K562 (cell line): Measurements from ENCODE around the gene NELL1.

Experiments
- CEBPB ChIP-seq: fragments of 450-650 bp; IDR thresholded peaks from 2 replicates; pipeline ENCODE4 v1.6.1; 2016; ENCODE audit warnings: missing genetic modification characterization, missing compliant biosample characterization
- E2F4 ChIP-seq: sonication (generic); formaldehyde crosslinking; IDR thresholded peaks from 2 replicates; pipeline ENCODE4 v1.8.0; 2022; ENCODE audit warnings: mild to moderate bottlenecking, low read depth, missing genetic modification reagents
- HDAC2 ChIP-seq: fragments of 450-650 bp; IDR thresholded peaks from 2 replicates; pipeline ENCODE4 v1.6.1; 2016; ENCODE audit warnings: mild to moderate bottlenecking
- KDM5B ChIP-seq: fragments of 200-600 bp; sonication (generic); IDR thresholded peaks from 2 replicates; pipeline ENCODE4 v1.6.1; 2012; ENCODE audit warnings: low read depth, mild to moderate bottlenecking, moderate library complexity, low read length, control low read depth, inconsistent platforms; ENCODE audit not compliant: insufficient replicate concordance
- SFPQ ChIP-seq: fragments of 200-400 bp; formaldehyde crosslinking; IDR thresholded peaks from 2 replicates; pipeline ENCODE4 v1.6.1; 2017; ENCODE audit warnings: mild to moderate bottlenecking, low read depth, low read length, moderate library complexity
- SMC3 ChIP-seq: conservative IDR thresholded peaks from 2 replicates; pipeline ENCODE4 v1.6.1; 2011; ENCODE audit warnings: low read depth, low read length, improper control_type of control experiment; ENCODE audit not compliant: insufficient read depth
- U2AF1 ChIP-seq: fragments of 200-400 bp; formaldehyde crosslinking; optimal IDR thresholded peaks from 2 replicates; pipeline ENCODE3; 2017; ENCODE audit warnings: mild to moderate bottlenecking, low read depth, low read length, moderate library complexity
- ZNF384 ChIP-seq: IDR thresholded peaks from 2 replicates; pipeline ENCODE4 v1.6.1; 2012; ENCODE audit warnings: low read depth, low read length, improper control_type of control experiment
- ZNF57 ChIP-seq: fragments of 450-650 bp; formaldehyde crosslinking; IDR thresholded peaks from 2 replicates; pipeline ENCODE4 v1.4.0; 2020; ENCODE audit warnings: mild to moderate bottlenecking, moderate library complexity
- TF ChIP-seq, protein P1 (sequence below), 3 experiments: IDR thresholded peaks in 2 of 3; conservative IDR thresholded peaks in 1 of 3; 2 replicates each; pipeline ENCODE4 v1.5.1; 2011 to 2012; ENCODE audit warnings: low read length in 3 of 3, mild to moderate bottlenecking in 3 of 3, control low read depth in 2 of 3, improper control_type of control experiment in 1 of 3, inconsistent platforms in 1 of 3, low read depth in 1 of 3, mixed read lengths in 1 of 3, moderate library complexity in 1 of 3; ENCODE audit not compliant: insufficient read depth in 2 of 3

GRCh38 chr11:20654038-20654437 lies 15.3 kb upstream of the NELL1 start:
- TF ChIP-seq E2F4 (no peak), U2AF1 (no peak), CEBPB (tag) (no peak), ZNF384 (no peak), SMC3 (no peak), SFPQ (no peak), ZNF57 (CRISPR knock-in tag) (no peak), KDM5B (no peak), HDAC2 (no peak)
- TF ChIP-seq, protein P1, sequence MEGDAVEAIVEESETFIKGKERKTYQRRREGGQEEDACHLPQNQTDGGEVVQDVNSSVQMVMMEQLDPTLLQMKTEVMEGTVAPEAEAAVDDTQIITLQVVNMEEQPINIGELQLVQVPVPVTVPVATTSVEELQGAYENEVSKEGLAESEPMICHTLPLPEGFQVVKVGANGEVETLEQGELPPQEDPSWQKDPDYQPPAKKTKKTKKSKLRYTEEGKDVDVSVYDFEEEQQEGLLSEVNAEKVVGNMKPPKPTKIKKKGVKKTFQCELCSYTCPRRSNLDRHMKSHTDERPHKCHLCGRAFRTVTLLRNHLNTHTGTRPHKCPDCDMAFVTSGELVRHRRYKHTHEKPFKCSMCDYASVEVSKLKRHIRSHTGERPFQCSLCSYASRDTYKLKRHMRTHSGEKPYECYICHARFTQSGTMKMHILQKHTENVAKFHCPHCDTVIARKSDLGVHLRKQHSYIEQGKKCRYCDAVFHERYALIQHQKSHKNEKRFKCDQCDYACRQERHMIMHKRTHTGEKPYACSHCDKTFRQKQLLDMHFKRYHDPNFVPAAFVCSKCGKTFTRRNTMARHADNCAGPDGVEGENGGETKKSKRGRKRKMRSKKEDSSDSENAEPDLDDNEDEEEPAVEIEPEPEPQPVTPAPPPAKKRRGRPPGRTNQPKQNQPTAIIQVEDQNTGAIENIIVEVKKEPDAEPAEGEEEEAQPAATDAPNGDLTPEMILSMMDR (IDR thresholded peaks at IDR 0.05 in 2 of 3, conservative IDR thresholded peaks at IDR 0.05 in 1 of 3; ENCODE audit: insufficient read depth in 2 of 3, low read depth in 1 of 3, low read length in 3 of 3), result no peak
